NCI-H1417 treated with DMSO at 0.1 percent for 48 hours (cell line): ENCODE results near the gene HADHB.
"Not testable (repeated sequence)": the region's sequence is repeated elsewhere in the genome, so short reads cannot be mapped to it uniquely, and the experiment has no call there.

Experiments used
- DNase-seq: peaks from one replicate; lab custom pipeline; 2025; lab: John Stamatoyannopoulos, UW

HADHB gene

GRCh38 chr2:26245231-26245732 is 543 bp downstream of the HADHB start:
- DNase-seq = no peak

DNA sequence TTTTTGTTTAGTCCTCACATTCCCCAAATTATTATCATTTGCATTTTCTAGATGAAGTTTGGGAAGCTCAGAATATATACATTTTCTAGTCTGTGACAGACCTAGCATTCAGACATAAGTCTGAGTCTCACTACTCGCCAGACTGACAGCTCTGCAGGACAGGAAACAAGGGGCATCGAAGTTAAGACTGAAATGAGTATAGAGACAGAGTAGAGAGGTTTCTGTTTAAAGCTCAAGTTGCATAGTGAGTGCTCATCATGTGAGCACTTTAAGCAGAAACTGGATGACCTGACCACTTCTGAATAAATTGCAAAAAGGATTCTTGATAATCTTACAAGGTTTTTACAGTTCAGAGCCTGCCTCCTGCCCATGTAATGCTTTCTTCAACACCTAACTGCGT is 1.1 kb downstream of the HADHB start:
- no peak for DNase-seq

DNA sequence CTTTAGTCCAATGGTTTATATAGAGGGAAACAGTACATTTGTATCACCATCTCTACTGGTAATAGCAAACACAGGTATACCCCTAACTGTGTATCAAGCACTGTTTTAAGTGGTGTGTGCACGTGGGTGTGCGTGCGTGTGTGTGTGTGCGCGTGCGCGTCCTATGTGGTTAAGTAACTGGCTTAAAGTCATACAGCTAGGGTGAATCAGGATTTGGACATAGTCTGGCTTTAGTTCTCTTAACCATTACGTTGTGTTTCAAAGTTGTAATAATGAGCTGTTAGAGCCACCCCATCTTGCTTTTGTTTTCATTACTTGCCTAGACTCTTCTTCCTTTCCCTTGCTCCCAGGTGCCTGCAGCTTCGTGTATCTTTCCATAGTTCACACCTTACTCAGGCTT is 2.1 kb downstream of the HADHB start:
- no peak for DNase-seq

DNA sequence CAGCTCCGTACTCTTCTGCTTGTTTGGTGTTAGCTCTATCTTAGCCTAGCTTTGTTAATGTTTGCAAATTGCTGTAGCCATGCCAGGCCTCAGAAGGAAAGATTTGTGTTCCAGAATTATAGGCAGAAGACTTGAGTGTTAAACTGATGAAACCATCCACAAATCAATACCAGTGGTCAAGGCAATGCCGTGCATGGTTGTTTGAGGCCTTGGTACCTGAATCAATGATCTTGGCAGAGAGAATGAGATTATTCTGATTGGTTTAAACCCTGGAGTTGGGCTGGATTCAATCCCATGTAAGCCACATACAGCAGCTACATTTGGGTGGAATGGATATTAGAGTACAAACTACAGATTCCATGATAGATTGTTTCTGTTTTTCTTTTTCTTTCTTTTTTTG is 4.9 kb downstream of the HADHB start:
- no peak for DNase-seq

DNA sequence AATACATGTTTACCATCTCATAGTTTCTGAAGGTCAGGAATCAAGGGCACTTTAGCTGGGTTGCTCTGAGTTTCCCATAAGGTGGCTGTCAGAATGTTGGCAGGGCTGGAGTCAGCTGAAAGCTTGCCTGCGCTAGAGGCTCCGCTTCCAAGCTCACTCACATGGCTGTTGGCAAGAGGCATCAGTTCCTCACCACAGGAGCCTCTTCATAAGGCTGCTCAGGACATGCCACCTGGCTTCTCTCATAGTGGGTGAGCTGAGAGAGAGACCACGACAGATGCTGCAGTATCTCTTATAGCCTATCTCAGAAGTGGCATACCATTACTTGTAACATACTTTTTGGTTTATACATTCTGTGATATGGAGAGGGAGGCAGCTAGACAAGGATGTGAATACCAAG is 7.2 kb downstream of the HADHB start:
- DNase-seq = no peak

DNA sequence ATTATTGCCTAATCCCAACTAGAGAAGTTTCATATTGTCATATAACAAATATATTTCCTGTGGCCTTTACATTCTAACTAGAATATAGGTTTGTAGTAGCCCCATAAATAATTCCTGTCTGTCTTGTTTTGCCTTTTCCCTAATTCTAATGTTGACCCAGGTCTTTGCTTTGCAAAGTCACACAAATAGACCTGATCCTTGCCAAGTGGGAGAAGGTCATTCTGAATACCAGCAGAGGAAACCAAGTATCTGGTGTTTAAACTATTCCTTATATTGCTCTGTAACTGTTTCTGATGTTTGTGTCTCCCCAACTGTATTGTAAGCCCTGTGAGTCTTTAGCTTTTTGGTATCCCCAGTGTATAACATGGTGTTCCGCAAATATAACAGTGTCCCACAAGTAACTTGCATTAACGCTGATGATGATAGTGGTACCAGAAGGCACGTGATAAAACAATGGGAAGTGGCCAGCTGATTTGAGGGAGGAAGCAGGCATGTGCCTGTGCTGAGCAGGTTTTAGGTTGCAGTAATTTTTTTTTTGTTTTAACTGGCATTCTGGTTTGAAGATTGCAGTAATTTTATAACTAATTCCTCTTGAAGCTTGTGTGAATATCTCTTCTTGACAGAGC is 11.1 kb downstream of the HADHB start:
- no peak for DNase-seq

GRCh38 chr2:26258836-26259235 is 14.1 kb downstream of the HADHB start:
- DNase-seq = not testable (repeated sequence)

DNA sequence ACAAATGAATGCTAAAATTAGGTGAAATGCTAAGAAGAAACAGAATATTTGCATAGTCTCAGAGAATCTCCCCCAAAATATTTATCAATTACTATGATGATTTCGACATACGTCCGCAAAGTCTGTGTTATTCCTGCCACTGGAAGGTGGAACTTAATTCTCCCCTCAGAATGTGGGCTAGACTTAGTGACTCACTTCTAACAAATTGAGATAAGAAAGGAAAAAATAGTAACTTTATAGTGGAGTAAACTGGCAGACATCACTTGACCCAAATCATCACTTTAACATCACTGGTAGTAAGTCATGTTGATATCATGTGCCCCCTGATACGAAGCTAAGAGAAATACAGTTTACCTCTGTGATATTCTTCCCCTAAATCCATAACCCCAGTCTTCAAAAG is 23.5 kb downstream of the HADHB start:
- no peak for DNase-seq

DNA sequence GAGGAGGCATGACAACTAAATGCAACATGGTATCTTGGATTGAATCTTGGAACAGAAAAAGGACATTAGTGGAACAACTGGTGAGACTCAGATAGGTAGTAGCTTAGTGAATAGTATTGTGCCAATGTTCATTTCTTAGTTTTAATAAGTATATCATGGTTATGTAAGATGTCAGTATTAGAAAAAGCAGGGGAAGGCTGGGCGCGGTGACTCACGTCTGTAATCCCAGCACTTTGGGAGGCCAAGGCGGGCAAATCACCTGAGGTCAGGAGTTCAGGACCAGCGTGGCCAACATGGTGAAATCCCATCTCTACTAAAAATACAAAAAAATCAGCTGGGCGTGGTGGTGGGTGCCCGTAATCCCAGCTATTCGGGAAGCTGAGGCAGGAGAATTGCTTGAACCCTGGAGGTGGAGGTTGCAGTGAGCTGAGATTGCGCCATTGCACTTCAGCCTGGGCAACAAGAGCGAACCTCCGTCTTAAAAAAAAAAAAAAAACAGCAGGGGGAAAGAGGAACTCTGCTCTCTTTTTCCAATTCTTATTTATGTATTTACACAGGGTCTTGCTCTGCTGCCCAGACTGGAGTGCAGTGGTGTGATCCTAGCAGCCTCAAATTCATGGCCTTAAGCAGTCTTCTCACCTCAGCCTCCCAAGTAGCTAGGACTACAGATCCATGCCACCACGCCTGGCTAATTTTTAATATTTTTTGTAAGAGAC is 24.1 kb downstream of the HADHB start:
- not testable (repeated sequence) for DNase-seq

- no peak for DNase-seq
Measured at GRCh38 chr2:26269571-26270158, 24.9 kb downstream of the HADHB start.

DNA sequence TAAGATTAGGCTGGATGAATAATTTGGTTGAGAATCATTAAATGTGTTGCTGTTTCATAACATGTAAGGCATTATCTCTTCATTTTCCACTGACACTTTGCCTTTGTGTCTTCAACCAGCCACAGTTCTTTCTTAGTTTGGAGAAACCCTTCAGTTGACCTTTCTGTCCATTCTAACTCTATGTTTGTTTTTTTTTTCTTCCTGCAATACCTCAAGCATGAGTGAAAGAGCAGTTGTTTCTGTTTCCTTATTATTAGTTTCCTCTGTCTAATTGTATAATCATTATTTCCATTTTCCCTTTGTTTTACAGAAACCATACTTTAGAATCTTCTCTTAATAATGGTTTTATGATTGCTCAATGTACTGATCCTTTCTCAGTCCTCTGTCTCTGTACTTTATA is 25.6 kb downstream of the HADHB start:
- no peak for DNase-seq

DNA sequence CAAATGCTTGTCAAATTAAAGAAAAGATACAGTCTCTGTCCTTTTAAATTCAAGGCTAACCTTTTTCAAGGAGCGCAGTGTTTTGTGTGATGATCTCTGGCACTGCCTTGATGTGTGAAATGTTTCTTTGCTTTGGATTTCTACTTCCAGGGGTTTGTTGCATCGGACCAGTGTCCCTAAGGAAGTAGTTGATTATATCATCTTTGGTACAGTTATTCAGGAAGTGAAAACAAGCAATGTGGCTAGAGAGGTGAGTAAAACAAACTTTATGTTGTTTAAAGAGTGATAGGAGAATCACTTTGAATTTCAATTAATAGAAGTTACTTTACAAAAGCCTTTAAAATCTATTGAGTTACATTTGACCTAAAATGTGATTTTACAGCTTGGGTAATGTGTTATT is 28.8 kb downstream of the HADHB start:
- no peak for DNase-seq

DNA sequence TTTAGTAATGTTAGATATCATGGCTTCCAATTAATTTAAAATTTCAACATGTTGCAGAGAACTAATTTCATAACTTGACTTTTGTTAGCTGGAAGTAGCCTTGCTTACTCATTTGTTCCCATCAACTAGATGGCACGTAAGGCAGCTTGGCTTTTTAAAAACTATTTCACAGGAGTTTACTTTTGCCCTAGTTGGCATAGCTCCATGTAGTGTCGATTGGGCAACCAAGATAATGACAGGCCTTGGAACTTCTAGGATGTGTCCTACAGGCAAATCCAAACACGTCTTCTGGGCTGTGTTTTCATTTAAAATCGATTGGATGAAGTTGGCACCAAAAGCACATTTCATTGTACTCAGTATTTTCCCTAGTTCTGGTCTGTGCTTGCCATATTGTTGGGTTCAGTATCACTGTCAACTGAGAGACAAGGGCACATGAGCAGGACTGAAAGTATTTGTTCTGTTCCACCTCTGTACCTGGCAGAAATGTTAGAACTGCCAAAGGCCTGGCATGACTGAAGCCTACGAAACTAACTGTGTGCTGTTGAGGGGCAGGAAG is 29.4 kb downstream of the HADHB start:
- no peak for DNase-seq

DNA sequence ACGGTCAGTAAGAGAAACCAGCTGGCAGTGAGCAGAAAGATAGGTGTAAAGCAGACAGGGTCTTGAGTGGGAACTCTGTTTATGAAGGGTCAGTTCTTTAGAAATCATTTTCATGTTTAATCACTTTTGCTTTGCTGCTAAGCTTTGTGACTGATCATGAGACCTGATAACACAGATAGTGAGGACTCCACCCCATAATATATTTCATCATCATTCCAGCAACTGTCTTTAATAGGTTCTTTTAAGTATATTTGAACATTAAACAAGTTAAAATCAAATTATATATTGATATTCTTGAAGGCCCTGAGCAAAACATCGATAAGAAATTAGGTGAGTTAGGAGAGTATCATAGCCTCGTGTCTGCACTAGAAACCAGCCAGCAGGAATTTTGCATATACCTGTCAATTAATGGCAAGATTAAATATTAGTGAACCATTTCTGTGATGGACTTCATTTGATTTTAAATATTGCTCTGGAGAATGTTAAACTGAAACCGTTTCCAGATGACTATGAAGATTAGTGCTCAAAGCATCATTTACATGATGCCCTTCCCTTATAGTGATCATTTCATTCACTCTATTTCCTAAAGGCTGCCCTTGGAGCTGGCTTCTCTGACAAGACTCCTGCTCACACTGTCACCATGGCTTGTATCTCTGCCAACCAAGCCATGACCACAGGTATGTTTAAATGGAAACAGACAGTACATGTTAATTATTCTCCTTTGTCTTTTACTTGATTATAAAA is 31.9 kb downstream of the HADHB start:
- no peak for DNase-seq

DNA sequence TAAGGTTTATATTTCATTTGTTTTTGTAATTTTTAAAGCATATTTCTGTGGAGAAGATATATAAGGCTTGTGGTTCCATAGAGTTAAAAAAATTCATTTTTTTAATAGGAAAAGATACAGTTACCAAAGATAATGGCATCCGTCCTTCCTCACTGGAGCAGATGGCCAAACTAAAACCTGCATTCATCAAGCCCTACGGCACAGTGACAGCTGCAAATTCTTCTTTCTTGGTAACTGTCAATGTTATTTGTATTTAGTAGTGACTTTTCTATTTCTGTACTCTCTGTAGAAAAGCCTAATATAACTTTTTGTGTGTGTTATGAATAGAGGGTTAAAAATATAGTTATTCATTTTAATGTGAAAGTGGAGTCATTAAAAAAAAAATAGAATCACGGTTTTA is 35.1 kb downstream of the HADHB start:
- no peak for DNase-seq

DNA sequence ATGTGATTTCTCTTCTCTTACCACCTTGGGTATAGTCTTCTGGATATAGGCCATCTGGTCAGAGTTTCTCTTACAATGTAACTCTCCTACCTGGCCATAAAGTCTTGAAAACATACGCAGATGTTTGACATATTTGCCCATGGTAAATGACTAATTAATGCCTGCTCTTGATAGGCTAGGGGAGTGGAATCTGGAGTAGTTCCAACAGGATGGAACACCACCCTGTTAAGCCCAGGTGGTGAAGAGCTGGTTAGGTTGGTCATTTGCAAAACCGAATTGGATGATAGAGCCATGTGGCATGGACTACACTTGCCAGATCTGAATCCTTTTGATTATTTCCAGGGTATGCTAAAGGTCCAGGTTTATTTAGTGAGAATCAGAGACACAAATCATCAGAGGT is 36.5 kb downstream of the HADHB start:
- DNase-seq = no peak

DNA sequence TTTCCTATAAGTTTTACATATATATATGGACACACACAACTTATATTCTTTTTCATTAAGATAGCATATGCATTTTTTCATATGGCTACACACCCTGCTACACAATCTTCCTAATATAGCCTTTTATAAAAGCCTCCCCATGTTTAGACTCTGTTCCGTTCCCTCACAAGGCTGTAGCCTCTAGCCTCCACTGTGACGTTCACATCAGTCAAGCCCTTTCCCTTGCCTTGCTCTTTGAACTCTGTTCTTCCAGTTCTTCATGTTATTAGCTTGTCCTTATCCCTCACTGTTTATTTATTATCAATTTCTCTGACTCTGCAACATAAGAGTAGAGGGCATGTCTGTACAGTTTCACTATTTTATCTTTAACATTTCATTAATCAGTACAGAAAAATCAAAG is 38.9 kb downstream of the HADHB start:
- DNase-seq = no peak

DNA sequence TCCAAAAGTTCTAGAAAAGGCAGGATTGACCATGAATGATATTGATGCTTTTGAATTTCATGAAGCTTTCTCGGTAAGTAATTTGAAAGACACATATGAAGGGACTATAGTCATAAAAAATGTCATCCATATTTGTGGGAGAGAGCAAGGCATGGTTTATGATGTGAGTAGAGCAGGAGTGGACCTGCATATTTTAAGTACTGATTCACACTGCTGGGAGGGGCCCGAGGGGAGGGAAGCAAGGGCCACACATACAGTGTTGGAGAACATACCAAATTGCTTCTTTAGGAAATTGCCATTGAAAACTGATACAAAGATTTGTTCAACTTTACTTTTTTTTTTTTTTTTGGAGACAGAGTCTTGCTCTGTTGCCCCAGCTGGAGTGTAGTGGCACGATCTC is 39.4 kb downstream of the HADHB start:
- no peak for DNase-seq

GRCh38 chr2:26285931-26286330 is 41.2 kb downstream of the HADHB start:
- no peak for DNase-seq

DNA sequence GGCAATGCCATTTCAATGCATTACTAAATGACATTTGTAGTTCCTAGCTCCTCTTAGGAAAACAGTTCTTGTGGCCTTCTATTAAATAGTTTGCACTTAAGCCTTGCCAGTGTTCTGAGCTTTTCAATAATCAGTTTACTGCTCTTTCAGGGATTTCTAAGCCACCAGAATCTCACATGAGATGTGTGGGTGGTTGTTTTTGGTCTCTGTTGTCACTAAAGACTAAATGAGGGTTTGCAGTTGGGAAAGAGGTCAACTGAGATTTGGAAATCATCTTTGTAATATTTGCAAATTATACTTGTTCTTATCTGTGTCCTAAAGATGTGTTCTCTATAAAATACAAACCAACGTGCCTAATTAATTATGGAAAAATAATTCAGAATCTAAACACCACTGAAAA is 45.3 kb downstream of the HADHB start:
- DNase-seq = no peak

- DNase-seq = no peak
Measured at GRCh38 chr2:26292646-26293045, 47.9 kb downstream of the HADHB start.

DNA sequence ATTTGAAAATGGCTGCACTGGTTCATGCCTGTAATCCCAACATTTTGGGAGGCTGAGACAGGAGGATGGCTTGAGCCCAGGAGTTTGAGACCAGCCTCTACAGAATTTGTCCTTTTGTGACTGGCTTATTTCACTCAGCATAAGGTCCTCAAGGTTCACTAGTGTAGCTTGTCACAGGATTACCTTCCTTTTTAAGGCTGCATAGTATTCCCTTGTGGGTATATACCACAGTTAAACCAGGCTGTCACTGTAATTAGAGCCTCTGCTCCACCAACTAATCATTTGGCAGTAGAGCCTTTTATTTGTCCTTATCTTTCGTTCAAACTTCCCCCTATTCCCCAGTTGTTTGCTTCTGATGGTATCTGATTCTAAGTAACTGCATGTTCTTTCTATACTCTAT is 50.8 kb downstream of the HADHB start:
- no peak for DNase-seq

GRCh38 chr2:26297061-26297460 is 52.3 kb downstream of the HADHB start:
- DNase-seq = no peak
